Ovary (tissue), 9 donors: ENCODE measurements around the gene CNOT1. TPM values are rescaled to one million over a fixed set of nuclear protein-coding genes. Genes with fewer than 3 reads are reported as not detected.

ENCODE experiments used
- DNase-seq, 5 donors: peaks; one replicate each; pipeline ENCODE4 v3.0.0-alpha.2; 2019 to 2020
- H3K27ac ChIP-seq, 2 donors: fragments of 200-600 bp; one replicate each; pipeline versions ENCODE4 v1.5.1 to v1.8.0; 2019 to 2022
- H3K27me3 ChIP-seq: fragments of 200-600 bp; one replicate; pipeline ENCODE4 v1.8.0; 2022
- H3K36me3 ChIP-seq: fragments of 200-600 bp; sonication (generic); one replicate; pipeline ENCODE4 v1.5.1; 2019
- H3K4me1 ChIP-seq: one replicate; pipeline ENCODE4 v1.8.1; 2013; ENCODE audit warnings: mild to moderate bottlenecking, moderate library complexity; ENCODE audit not compliant: insufficient read depth
- H3K4me3 ChIP-seq: fragments of 200-600 bp; sonication (generic); one replicate; pipeline ENCODE4 v1.5.1; 2017
- H3K9me3 ChIP-seq, 2 donors: fragments of 200-600 bp in 1 of 2; sonication (generic) in 1 of 2; one replicate each; pipeline versions ENCODE4 v1.5.1 to v1.8.1; 2013 to 2019; ENCODE audit warnings: mild to moderate bottlenecking in 1 of 2, moderate library complexity in 1 of 2
- CTCF ChIP-seq, 3 donors: fragments of 450-650 bp in 2 of 3; fragments of 200-600 bp in 1 of 3; IDR thresholded peaks; one replicate each; pipeline versions ENCODE4 v1.5.1 to v1.8.0; 2016 to 2022; ENCODE audit warnings: antibody characterized with exemption in 3 of 3, mild to moderate bottlenecking in 1 of 3
- EP300 ChIP-seq: sonication (generic); formaldehyde crosslinking; IDR thresholded peaks from one replicate; pipeline ENCODE4 v1.6.1; 2017; ENCODE audit warnings: antibody characterized with exemption
- POLR2A ChIP-seq: fragments of 450-650 bp; IDR thresholded peaks from one replicate; pipeline ENCODE4 v1.6.1; 2017; ENCODE audit warnings: antibody characterized with exemption, mild to moderate bottlenecking, moderate library complexity
- WGBS, 3 donors: extraction: QIAGEN DNeasy Blood & Tissue Kit in 1 of 3; methylation state at CpG; one replicate each; pipeline versions ENCODE4 v1.1.5 to v1.1.7; 2013 to 2017; 5-methylcytosine and 5-hydroxymethylcytosine counted together
- intact Hi-C, 4 donors: fragments of 100-400 bp; cut with DNase I; formaldehyde crosslinking; loops; one replicate each; pipeline versions ENCODE4 v1.11.0 to v1.15.1; 2022 to 2023
- polyA plus RNA-seq, 2 donors: library from polyadenylated mRNA; stranded (reverse); fragments of 200-250 nt in 1 of 2; fragments of 350-450 nt in 1 of 2; fragmentation: Illumina TruSeq in 1 of 2; extraction: RNeasy Lipid Tissue Mini Kit (QIAGEN cat#74804) in 1 of 2; gene quantifications; one replicate each; pipeline ENCODE4 v1.2.3, GENCODE V29; 2013 to 2014
- total RNA-seq, 7 donors: library from RNA; depleted of rRNA in 2 of 7; stranded (reverse); fragments of >200 nt in 2 of 7; fragmentation: NEBNext Ultra II Directional in 3 of 7; extraction: Animal tissue kit (Norgen Biotek cat#: 25700) in 3 of 7; gene quantifications; one replicate each; pipeline versions ENCODE4 v1.1.0 to v1.2.4, GENCODE V29; 2016 to 2023
- donor health status: DM: no; HTN: no; CAD: no; lungs with moderate emphysema.
- donor health status: DM: no; HTN: no; CAD: no.
- donor health status: Bipolar disorder and iron deficiency.
- donor health status: DM: yes; HTN: yes; CAD: no.
- donor health status: DM: no; HTN: no; CAD: no.
- donor health status: DM: yes; HTN: yes; CAD: no.

The CNOT1 gene
- total and polyA plus RNA-seq, 9 donors: 63.8 to 145 (median 111) TPM

- peak in 3 of 5 donors; percentile 7 to 34 (median 16) for DNase-seq
- no peaks in the 10 kb centered on the region for H3K27me3 ChIP-seq
- no peaks in the 10 kb centered on the region for H3K4me1 ChIP-seq
- no peak overlapping the region for H3K27ac ChIP-seq
- H3K9me3 ChIP-seq: no peaks in the 10 kb centered on the region
- TF ChIP-seq POLR2A (no peak), CTCF (IDR thresholded peaks at IDR 0.05) (no peak), EP300 (no peak)
- H3K36me3 ChIP-seq: no peaks in the 10 kb centered on the region
- H3K4me3 ChIP-seq: no peak overlapping the region
- intact Hi-C loops: loop anchor here in 2 of 4 donors (10.0 kb wide), 2 partner anchors 114 to 124 kb away; partner anchors contain the start of gene CNOT1 (in 1 of the 2)
- WGBS, 3 donors: 85 to 89% (median 89%) methylated on average over 30 of the region's 30 CpGs
Observed at GRCh38 chr16:58510776-58511628, 118.6 kb downstream of the CNOT1 start.

- TF ChIP-seq POLR2A (no peak), CTCF (IDR thresholded peaks at IDR 0.05) (no peak), EP300 (no peak)
- no peaks in the 10 kb centered on the region for H3K36me3 ChIP-seq
- no peak overlapping the region for H3K27ac ChIP-seq
- intact Hi-C loops: loop anchor here in 2 of 4 donors (10.0 kb wide), 2 partner anchors 115 to 125 kb away; partner anchors contain the start of gene CNOT1 (in 1 of the 2)
- no peak overlapping the region for H3K4me3 ChIP-seq
- no peaks in the 10 kb centered on the region for H3K27me3 ChIP-seq
- 84 to 89% (median 88%) methylated on average over 18 of the region's 18 CpGs for WGBS, 3 donors
- H3K4me1 ChIP-seq: no peaks in the 10 kb centered on the region
- DNase-seq: peak in 3 of 5 donors; percentile 4 to 29 (median 12)
- no peaks in the 10 kb centered on the region for H3K9me3 ChIP-seq
Observed at GRCh38 chr16:58510097-58510775, 119.4 kb downstream of the CNOT1 start.

- peak in 4 of 5 donors; percentile 3 to 21 (median 10) for DNase-seq
- WGBS, 3 donors: 77 to 93% (median 91%) methylated on average over 7 to 9 of the region's 9 CpGs
- Histone ChIP-seq H3K27me3 (no peaks in the 10 kb centered on the region), H3K4me1 (no peaks in the 10 kb centered on the region), H3K4me3 (no peak overlapping the region), H3K9me3 (no peaks in the 10 kb centered on the region), H3K36me3 (no peaks in the 10 kb centered on the region), H3K27ac (no peak overlapping the region)
- intact Hi-C loops: loop anchor here in 2 of 4 donors (10.0 kb wide), 3 partner anchors 115 to 945 kb away; partner anchors contain the start of gene CNOT1 (in 1 of the 2)
- no peak for TF ChIP-seq CTCF (IDR thresholded peaks at IDR 0.05)
- TF ChIP-seq POLR2A: no peak
- TF ChIP-seq EP300: no peak
Observed at GRCh38 chr16:58509256-58510096, 120.2 kb downstream of the CNOT1 start.
